Measurements from ENCODE around the gene CD8B. TPM values are rescaled to one million over a fixed set of nuclear protein-coding genes. Genes with fewer than 3 reads are reported as not detected.
A peak's percentile ranks its signal among the peaks of the same experiment; 100 is the strongest.

Gene CD8B
- total and polyA plus RNA-seq, 2 of the 13 experiments (the other 11 are each of a cell fraction or from before 2014, with no cell fraction given) = 0.04 TPM; not detected in 1

DNA sequence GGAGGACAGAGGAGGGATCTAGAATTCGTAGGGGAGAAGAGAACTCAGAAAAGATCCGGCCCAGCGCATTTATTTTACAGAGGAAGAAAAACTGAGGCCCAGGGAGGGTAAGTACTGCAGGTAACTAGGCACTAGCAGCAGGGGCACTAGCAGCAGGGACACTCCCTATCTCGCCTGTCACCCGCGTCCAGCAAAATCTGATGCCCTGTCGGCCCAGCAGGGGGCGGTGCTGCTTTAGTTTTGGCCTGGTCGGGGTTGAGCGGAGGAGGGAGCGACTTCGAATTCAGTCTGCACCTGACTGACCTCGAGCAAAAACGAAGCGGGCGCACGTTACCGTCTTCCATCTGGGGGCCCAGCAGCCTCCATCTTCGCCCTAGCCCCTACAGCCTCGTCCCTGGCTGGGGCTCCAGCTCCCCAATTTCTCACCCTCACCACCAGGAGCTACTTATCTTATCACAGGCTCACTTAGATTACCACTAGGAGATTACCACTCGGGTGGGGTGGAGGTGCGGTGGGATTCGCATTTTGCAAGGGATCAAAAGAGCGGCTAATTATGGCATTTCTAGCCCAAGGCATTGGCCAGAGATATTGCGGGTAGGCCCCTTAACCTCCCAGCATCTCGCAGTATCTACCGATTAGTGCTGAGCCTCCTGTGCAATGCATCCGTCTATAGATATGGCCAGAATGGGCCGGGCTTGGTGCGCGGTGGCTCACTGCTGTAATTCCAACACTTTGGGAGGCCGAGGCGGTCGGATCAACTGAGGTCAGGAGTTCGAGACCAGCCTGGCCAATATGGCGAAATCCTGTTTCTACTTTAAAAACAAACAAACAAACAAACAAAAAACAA lies 53.1 kb downstream of the CD8B start (continued):
- TF ChIP-seq TAF1 (CRISPR knock-in tag; IDR thresholded peaks at IDR 0.05) (no peak), ERF (CRISPR knock-in tag; IDR thresholded peaks at IDR 0.05) (peak; percentile 77), TEAD3 (CRISPR knock-in tag; optimal IDR thresholded peaks at IDR 0.05; ENCODE audit: borderline replicate concordance) (peak; percentile 34), ETV5 (CRISPR knock-in tag; IDR thresholded peaks at IDR 0.05; ENCODE audit: borderline replicate concordance) (no peak), FOXA1 (IDR thresholded peaks at IDR 0.05) (no peak), FOXA1 (CRISPR knock-in tag; IDR thresholded peaks at IDR 0.05) (no peak; the same call in 1 of the 2 replicates), RXRA (CRISPR knock-in tag; IDR thresholded peaks at IDR 0.05) (peak; percentile 63), PCBP1 (IDR thresholded peaks at IDR 0.05; ENCODE audit: borderline replicate concordance, low read depth, low read length) (no peak), ZNF629 (CRISPR knock-in tag; conservative IDR thresholded peaks at IDR 0.05) (no peak; the same call in 1 of the 2 replicates), ZEB1 (IDR thresholded peaks at IDR 0.05; ENCODE audit: insufficient replicate concordance, low read depth) (peak; percentile 79), ZNF616 (CRISPR knock-in tag; IDR thresholded peaks at IDR 0.05; ENCODE audit: low read depth) (no peak), NR3C1 (CRISPR knock-in tag; IDR thresholded peaks at IDR 0.05) (no peak), ZFP62 (CRISPR knock-in tag; IDR thresholded peaks at IDR 0.05) (no peak), KLF16 (CRISPR knock-in tag; IDR thresholded peaks at IDR 0.05) (peak in 1 of 2 experiments; percentile 79; a peak in 1 of 4 replicates), ZFP36L2 (CRISPR knock-in tag; IDR thresholded peaks at IDR 0.05) (no peak), ZNF546 (CRISPR knock-in tag; conservative IDR thresholded peaks at IDR 0.05) (no peak), MIER3 (CRISPR knock-in tag; IDR thresholded peaks at IDR 0.05; ENCODE audit: borderline replicate concordance) (peak; percentile 57; the same call in 1 of the 2 replicates), ZNF550 (CRISPR knock-in tag; IDR thresholded peaks at IDR 0.05; ENCODE audit: borderline replicate concordance) (no peak)
- TF ChIP-seq, protein P1, sequence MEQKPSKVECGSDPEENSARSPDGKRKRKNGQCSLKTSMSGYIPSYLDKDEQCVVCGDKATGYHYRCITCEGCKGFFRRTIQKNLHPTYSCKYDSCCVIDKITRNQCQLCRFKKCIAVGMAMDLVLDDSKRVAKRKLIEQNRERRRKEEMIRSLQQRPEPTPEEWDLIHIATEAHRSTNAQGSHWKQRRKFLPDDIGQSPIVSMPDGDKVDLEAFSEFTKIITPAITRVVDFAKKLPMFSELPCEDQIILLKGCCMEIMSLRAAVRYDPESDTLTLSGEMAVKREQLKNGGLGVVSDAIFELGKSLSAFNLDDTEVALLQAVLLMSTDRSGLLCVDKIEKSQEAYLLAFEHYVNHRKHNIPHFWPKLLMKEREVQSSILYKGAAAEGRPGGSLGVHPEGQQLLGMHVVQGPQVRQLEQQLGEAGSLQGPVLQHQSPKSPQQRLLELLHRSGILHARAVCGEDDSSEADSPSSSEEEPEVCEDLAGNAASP (CRISPR knock-in tag; IDR thresholded peaks at IDR 0.05; ENCODE audit: borderline replicate concordance) = peak; percentile 81
- TF ChIP-seq, protein P2, sequence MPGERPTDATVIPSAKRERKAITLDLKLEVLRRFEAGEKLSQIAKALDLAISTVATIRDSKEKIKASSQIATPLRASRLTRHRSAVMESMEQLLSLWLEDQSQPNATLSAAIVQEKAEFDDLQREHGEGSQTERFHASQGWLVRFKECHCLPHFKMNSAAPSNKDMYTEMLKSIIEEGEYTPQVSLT (CRISPR knock-in tag; IDR thresholded peaks at IDR 0.05; ENCODE audit: borderline replicate concordance, low read depth) = no peak
- TF ChIP-seq, protein P3, sequence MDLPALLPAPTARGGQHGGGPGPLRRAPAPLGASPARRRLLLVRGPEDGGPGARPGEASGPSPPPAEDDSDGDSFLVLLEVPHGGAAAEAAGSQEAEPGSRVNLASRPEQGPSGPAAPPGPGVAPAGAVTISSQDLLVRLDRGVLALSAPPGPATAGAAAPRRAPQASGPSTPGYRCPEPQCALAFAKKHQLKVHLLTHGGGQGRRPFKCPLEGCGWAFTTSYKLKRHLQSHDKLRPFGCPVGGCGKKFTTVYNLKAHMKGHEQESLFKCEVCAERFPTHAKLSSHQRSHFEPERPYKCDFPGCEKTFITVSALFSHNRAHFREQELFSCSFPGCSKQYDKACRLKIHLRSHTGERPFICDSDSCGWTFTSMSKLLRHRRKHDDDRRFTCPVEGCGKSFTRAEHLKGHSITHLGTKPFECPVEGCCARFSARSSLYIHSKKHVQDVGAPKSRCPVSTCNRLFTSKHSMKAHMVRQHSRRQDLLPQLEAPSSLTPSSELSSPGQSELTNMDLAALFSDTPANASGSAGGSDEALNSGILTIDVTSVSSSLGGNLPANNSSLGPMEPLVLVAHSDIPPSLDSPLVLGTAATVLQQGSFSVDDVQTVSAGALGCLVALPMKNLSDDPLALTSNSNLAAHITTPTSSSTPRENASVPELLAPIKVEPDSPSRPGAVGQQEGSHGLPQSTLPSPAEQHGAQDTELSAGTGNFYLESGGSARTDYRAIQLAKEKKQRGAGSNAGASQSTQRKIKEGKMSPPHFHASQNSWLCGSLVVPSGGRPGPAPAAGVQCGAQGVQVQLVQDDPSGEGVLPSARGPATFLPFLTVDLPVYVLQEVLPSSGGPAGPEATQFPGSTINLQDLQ (CRISPR knock-in tag; IDR thresholded peaks at IDR 0.05) = 0 out of 2 replicates have a peak, but pooled peaks have one; percentile 49
- TF ChIP-seq, protein P4, sequence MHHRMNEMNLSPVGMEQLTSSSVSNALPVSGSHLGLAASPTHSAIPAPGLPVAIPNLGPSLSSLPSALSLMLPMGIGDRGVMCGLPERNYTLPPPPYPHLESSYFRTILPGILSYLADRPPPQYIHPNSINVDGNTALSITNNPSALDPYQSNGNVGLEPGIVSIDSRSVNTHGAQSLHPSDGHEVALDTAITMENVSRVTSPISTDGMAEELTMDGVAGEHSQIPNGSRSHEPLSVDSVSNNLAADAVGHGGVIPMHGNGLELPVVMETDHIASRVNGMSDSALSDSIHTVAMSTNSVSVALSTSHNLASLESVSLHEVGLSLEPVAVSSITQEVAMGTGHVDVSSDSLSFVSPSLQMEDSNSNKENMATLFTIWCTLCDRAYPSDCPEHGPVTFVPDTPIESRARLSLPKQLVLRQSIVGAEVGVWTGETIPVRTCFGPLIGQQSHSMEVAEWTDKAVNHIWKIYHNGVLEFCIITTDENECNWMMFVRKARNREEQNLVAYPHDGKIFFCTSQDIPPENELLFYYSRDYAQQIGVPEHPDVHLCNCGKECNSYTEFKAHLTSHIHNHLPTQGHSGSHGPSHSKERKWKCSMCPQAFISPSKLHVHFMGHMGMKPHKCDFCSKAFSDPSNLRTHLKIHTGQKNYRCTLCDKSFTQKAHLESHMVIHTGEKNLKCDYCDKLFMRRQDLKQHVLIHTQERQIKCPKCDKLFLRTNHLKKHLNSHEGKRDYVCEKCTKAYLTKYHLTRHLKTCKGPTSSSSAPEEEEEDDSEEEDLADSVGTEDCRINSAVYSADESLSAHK (CRISPR knock-in tag; IDR thresholded peaks at IDR 0.05; ENCODE audit: borderline replicate concordance) = no peak
- TF ChIP-seq, protein P5, sequence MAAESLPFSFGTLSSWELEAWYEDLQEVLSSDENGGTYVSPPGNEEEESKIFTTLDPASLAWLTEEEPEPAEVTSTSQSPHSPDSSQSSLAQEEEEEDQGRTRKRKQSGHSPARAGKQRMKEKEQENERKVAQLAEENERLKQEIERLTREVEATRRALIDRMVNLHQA (CRISPR knock-in tag; IDR thresholded peaks at IDR 0.05) = no peak
